GM19468 (cell line): ENCODE data around the gene C3orf85.

Experiments
- ATAC-seq: cut with Tn5 transposase; IDR thresholded peaks from one replicate; pipeline ENCODE4 v1.9.1; 2021; ENCODE audit warnings: mild to moderate bottlenecking, moderate library complexity, moderate number of reproducible peaks; ENCODE audit not compliant: unreplicated experiment; ENCODE audit errors: extremely low read depth

Gene C3orf85

DNA sequence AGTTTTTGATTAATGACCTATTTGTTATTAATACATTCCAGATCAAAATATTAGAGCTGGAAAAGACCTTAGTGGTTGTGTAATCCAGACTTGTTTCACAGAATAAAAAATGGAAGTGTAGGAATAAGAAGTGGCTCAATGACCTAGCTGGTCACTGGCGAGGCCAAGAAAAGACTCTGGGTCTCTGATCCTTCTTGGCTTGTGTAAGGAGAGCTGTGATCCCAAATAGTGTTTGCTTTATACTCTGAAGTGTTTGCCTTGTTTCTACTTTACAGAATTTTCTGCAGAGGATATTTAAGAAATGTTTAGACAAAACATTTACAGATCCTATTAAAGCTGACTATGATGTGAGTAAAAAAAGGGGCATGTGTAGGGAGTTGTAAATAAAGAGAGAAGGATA is 7.1 kb downstream of the C3orf85 start:
- no peak for ATAC-seq

GRCh38 chr3:109149078-109149477 is 12.6 kb downstream of the C3orf85 start:
- no peak for ATAC-seq

DNA sequence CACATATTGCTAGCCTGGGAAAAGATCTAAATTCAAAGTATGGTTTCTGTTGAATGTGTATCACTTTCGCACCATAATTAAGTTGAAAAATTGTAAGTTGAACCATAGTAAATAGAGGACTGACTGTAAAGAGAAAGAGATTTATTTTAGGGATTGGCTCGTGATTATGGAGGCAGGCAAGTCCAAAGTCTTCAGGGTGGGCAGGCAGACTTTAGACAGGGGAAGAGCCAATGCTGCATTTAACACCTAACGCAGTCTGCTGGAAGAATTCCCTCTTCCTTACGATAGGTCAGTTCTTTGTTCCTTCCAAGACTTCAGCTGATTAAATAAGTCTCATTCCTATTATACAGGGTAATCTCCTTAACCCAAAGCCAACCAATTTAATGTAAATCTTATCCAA is 15.8 kb downstream of the C3orf85 start:
- ATAC-seq: no peak

DNA sequence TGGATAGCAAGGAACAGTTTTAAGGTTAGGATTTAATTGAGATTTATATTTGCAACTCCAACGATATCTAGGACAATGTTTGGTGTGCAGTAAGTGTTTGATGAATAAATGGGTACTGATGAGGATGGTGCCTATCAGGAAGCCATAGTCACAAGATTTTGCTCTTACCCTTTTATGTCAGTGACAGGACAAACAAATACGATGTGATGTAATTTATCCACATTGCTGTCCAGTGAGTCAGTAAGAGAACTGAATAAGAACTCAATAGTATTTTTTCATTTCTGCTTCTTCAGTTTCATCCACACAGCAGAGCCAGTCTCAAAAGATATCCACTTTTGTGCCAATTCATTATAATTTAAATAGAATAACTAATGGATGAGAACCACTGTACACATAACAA is 18.5 kb downstream of the C3orf85 start:
- no peak for ATAC-seq

- no peak for ATAC-seq
Measured at GRCh38 chr3:109155828-109156227, 19.3 kb downstream of the C3orf85 start.

DNA sequence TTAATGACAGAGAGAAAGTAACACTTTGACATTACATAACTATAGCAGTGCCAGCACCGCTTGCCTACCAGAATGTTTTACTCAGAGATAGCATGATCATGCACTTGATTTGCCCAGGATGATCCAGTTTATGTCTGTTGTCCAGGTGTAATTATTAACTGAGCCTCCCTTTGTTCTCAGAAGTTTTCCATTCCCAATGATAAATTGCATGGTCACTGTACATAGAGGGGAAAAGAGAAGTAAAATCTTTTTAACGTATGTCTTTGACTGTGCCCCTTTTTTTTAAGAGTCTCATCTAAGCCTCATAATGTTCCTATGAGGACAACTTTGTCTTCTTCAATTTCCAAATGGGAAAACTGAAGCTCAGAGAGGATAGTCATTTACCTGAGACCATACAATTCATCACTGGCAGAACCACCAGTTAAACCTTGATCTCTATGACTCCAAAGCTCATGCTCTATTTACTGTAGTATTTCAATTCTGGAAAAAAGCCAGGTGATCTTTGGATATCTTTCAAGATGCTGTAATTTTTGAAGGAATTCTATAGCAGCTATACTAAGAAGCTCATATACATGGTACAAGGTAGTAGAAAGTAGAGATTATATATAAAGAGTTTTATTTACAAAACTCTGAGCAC is 25.1 kb downstream of the C3orf85 start:
- ATAC-seq: no peak

DNA sequence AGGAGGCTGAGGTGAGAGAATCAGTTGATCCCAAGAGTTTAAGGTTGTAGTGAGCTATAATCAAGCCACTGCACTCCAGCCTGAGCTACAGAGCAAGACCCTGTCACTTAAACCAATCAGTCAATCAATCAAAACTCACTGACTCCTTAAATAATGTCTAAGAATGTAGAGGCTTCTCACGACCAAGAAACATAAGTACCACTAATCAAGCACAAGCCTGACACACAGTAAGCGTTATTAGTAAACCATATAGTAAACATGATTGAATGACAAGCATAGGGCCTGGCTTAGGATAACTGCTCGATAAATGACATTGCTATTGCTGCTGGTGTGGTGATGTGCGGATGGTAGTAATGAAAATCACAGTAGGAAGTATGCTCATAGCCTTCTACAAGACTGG is 29.4 kb downstream of the C3orf85 start:
- no peak for ATAC-seq

DNA sequence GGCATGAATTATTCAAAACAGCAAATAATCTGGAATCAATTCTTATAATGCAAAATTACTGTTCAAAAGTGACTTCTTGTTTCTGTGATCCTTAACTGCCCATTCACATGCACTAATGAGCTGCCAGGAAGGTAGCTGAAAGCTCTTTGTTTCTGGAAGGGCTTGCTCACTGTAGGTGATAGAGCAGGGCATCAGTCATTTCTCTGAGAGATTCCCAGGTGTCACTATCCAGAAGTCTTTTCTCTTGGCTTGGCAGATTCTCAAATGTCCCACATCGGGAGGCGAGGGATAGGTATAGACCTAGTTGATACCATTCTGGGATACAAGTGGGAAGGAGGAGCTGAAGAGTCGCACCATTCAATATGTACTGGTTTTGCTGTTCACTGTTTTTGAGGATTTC is 35.0 kb downstream of the C3orf85 start:
- no peak for ATAC-seq

DNA sequence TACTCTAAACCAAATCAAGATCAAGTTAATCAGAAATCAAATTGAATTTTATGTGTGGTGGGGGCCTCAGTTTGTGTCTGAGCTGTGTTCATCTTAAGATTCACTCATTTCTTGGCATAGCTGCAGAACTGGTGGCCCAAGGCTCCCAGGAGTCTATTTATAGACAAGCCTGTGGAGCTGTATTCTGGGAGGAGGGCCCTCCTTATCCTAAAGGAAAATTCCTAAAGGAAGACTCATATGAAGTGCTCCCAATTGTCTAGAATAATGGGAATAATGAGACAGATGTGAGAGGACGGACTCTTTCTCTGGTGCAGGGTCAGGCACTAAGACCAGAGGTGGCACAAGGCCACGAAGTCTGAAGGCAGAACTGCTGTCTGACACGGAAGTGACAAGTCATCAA is 38.9 kb downstream of the C3orf85 start:
- no peak for ATAC-seq

- ATAC-seq: no peak
Measured at GRCh38 chr3:109176726-109177125, 40.2 kb downstream of the C3orf85 start.

- ATAC-seq: no peak
Measured at GRCh38 chr3:109177908-109178307, 41.4 kb downstream of the C3orf85 start.

DNA sequence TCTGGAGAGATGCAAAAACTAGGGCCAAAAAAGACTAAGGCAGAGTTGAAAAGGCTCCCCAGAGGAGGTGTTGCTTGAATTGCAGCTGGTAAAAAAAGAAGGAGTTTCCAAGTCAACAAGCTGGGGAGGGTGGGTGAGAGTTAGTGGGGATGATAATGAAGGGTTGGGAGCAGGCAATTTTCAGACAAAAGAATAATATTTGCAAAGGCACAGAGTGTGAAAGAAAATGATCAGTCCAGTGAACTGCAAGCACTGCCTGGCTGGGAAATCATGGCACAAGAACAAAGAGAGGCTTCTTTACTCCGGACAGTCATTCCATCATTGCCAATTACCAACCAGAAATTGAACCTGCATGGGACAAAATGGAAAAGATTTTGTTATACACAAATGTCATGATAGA is 42.2 kb downstream of the C3orf85 start:
- ATAC-seq: no peak

- ATAC-seq: no peak
Measured at GRCh38 chr3:109184726-109185125, 48.2 kb downstream of the C3orf85 start.

DNA sequence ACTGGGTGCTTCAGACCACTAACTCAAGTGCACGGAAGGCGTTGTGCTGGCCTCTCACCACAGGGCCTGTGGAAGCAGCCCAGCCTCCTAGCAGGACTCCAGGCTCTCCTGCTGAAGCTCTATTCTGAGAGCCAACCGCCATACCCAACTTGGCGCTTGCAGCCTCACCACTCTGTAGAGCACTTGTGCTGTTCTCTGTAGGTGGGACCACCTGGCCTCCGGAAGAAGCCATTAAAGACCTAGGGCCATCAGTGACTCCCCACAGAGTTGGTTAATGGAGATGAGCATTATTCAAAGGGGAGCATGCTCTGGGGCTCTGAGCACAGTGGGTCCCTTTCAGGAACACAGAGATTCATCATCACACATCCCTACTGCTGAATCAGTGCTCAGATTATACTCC is 50.9 kb downstream of the C3orf85 start:
- ATAC-seq: no peak

- ATAC-seq: no peak
Measured at GRCh38 chr3:109188741-109189140, 52.2 kb downstream of the C3orf85 start.

DNA sequence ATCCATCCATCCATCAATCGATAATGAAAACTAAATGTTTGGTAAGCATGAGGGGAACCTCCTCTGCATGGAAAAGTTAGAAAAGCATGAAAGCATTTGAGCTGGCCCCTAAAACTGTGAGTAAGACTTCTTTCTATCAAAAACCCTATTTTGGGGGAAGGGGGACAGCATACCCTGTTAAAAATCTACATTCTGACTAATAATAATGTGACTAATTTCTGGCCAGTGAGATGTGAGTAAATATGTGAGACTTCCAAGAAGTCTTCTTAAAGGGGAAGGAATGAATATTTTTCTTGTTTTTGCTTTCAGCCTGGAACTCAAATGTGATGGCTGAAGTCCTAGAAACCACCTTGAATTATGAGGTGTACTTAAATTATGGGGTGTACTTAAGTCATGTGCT is 54.9 kb downstream of the C3orf85 start:
- no peak for ATAC-seq

DNA sequence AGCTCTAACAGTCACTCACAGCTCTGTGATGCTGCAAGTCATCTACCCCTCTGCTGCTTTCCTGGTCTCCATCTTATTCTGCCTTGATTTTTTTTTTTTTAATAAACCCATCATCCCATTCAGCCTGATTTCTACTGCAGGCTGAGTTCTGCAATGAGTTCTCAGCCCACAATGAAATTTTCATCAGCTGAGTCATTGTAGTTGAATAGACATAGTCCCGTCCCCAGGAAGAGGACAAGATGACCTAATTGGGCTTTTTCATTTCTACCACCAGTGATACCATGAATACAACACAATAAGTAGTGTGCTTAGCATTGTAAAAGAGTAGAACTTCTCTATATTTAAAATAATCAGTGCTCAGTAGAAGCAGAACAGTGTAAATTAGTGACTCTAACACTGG is 59.3 kb downstream of the C3orf85 start:
- no peak for ATAC-seq
